Muscle of leg (tissue), 11 donors: Measurements from ENCODE around the gene TMEM135. TPM values are rescaled to one million over a fixed set of nuclear protein-coding genes. Genes with fewer than 3 reads are reported as not detected.

Experiments
- DNase-seq: peaks from one replicate; pipeline ENCODE4 v3.0.0; 2013
- H3K27ac ChIP-seq: one replicate; pipeline ENCODE4 v1.5.1; 2013; ENCODE audit warnings: mild to moderate bottlenecking, low read length, control low read depth
- H3K27me3 ChIP-seq: one replicate; pipeline ENCODE4 v1.6.1; 2013; ENCODE audit warnings: low read length; ENCODE audit not compliant: control insufficient read depth, insufficient read depth
- H3K36me3 ChIP-seq: one replicate; pipeline ENCODE4 v1.6.1; 2013; ENCODE audit warnings: low read length; ENCODE audit not compliant: control insufficient read depth, insufficient read depth
- H3K4me1 ChIP-seq: one replicate; pipeline ENCODE4 v1.6.1; 2013; ENCODE audit warnings: low read length; ENCODE audit not compliant: control insufficient read depth, insufficient read depth
- H3K4me3 ChIP-seq: one replicate; pipeline ENCODE4 v1.5.1; 2013; ENCODE audit warnings: low read length, control low read depth
- H3K9me3 ChIP-seq: replicated peaks from 2 replicates; pipeline ENCODE4 v1.6.1; 2013; ENCODE audit warnings: low read depth, low read length; ENCODE audit not compliant: control insufficient read depth
- WGBS: methylation state at CpG from one replicate; pipeline ENCODE4 v1.1.5; 2013; ENCODE audit warnings: missing lambda C conversion rate; ENCODE audit not compliant: insufficient coverage; 5-methylcytosine and 5-hydroxymethylcytosine counted together
- polyA plus RNA-seq, 8 donors: library from polyadenylated mRNA; unstranded; fragments of 120-200 nt; gene quantifications; one replicate each; pipeline versions ENCODE4 v1.2.1 to v1.2.3, GENCODE V29; 2013; ENCODE audit warnings: inconsistent platforms in 1 of 8, low replicate concordance in 1 of 8; ENCODE audit not compliant: insufficient read length in 8 of 8, insufficient read depth in 1 of 8
- total RNA-seq: library from RNA; stranded (reverse); fragments of 120-200 nt; gene quantifications from one replicate; pipeline ENCODE4 v1.2.4, GENCODE V29; 2013

The TMEM135 gene
- total and polyA plus RNA-seq, 9 donors, result 10.5 to 21.1 (median 14.9) TPM

DNA sequence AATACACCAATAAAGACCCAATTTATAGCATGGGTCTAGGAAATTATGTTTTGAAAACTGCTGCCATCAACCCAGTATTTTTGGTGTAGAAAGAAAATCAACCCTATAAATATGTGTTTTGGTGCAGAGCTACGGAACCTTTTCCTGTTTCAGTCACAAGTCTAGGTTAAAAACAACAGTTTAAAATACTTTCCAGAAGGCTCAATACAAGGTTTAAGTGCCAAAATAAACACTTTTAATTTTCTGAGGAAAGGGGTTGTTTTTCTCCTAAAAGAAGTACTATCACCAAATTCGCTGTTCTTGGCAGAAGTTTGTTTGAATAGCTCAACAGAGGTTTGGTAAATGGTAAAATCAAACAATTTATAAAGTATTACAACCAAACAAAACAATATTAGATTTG lies 201.3 kb downstream of the TMEM135 start:
- Histone ChIP-seq H3K4me3 (no peak overlapping the region), H3K36me3 (no peaks in the 10 kb centered on the region), H3K27me3 (no peaks in the 10 kb centered on the region), H3K4me1 (no peaks in the 10 kb centered on the region), H3K9me3 (no peaks in the 10 kb centered on the region), H3K27ac (no peak overlapping the region)
- DNase-seq, result peak; percentile 29
- no CpG with 5 or more reads among the region's 2 CpGs for WGBS

- H3K4me1 ChIP-seq, result no peaks in the 10 kb centered on the region
- no peaks in the 10 kb centered on the region for H3K27me3 ChIP-seq
- H3K36me3 ChIP-seq, result no peaks in the 10 kb centered on the region
- no peak overlapping the region for H3K4me3 ChIP-seq
- no peak overlapping the region for H3K27ac ChIP-seq
- H3K9me3 ChIP-seq, result no peaks in the 10 kb centered on the region
- WGBS, result no CpG with 5 or more reads among the region's 1 CpG
- no peak for DNase-seq
Observed at GRCh38 chr11:87239531-87239930, 201.8 kb downstream of the TMEM135 start.

DNA sequence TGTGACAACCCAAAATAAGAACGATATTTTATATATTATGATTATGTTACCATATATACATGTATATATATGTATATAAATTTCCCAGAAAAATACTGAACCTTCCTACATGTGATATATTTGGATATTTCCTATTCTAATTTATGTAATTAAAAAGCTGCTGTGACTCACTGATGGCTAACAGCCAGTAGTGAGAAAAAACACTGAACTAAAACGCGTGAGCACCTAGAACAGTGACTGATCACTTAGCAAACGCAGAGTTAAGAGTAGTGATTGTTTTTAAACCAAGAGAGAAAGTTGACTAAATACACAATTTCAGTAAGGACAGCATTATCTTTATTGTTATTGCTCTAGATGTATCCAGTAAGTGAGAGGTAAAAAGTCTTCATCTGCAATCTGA lies 213.8 kb downstream of the TMEM135 start:
- Histone ChIP-seq H3K36me3 (no peaks in the 10 kb centered on the region), H3K27ac (no peak overlapping the region), H3K4me3 (no peak overlapping the region), H3K9me3 (no peaks in the 10 kb centered on the region), H3K27me3 (no peaks in the 10 kb centered on the region), H3K4me1 (peaks cover 2% of the 10 kb centered on the region)
- WGBS, result no CpG with 5 or more reads among the region's 4 CpGs
- DNase-seq, result no peak

DNA sequence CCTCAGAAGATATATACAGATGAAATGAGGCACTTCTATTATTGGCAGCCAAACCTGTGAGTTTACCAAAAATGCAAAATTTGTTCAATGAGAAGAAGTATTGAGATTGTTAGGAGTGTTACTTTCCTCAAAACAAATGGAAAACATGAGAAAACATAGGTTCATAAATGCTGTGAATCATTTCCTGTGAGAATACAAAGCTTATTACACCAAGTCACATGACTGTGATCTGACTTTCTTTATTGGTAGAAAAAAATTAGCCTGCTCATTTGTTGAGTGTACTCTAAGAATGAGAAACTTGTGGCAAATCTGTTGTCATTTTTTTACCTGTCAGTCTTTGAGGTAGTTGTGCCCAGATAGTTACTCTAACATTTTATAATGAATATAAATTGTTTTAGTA lies 215.1 kb downstream of the TMEM135 start:
- DNase-seq, result peak; percentile 22
- H3K4me1 ChIP-seq, result peaks cover 2% of the 10 kb centered on the region
- H3K27ac ChIP-seq, result no peak overlapping the region
- H3K36me3 ChIP-seq, result no peaks in the 10 kb centered on the region
- H3K4me3 ChIP-seq, result no peak overlapping the region
- no peaks in the 10 kb centered on the region for H3K27me3 ChIP-seq
- H3K9me3 ChIP-seq, result no peaks in the 10 kb centered on the region

DNA sequence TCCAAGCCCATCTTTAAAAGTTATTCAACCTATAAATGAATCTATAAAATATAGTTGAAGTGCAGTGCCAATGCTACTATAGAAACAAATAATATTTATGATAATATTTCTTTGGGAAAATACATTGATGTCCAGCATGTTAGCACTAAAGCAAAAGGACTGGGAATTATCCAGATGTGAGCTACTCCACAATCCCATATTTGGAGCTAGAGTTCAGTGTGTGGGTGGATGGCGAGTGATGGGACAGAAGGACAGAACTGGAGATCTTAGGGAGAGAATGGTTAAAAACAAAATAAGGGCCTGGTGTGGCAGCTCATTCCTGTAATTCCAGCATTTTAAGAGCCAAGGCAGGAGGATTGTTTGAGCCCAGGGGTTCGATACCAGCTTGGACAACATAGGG lies 216.8 kb downstream of the TMEM135 start:
- H3K4me3 ChIP-seq, result no peak overlapping the region
- no CpG with 5 or more reads among the region's 2 CpGs for WGBS
- DNase-seq, result peak; percentile 89
- H3K27me3 ChIP-seq, result no peaks in the 10 kb centered on the region
- H3K36me3 ChIP-seq, result no peaks in the 10 kb centered on the region
- peak overlapping the region; percentile 50 for H3K27ac ChIP-seq
- no peaks in the 10 kb centered on the region for H3K9me3 ChIP-seq
- H3K4me1 ChIP-seq, result peaks cover 2% of the 10 kb centered on the region

DNA sequence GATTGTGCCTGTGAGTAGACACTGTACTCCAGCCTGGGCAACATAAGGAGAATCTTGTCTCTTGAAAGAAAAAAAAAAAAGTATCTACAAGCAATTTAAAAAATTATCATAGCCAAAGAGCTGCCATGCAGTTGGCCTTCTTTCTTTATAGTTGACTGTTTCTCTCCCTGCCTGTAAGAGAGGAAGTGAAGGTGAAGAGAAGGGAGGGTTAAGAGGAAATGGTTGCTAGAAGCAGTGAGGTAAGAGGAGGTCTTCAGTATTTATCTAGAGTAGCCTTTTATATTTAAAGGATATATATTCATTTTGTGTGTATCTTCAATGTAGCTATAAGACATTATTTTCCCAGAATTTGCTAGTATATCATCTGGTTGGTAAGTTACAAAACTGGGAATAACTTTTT lies 217.9 kb downstream of the TMEM135 start:
- Histone ChIP-seq H3K9me3 (no peaks in the 10 kb centered on the region), H3K4me3 (no peak overlapping the region), H3K27ac (no peak overlapping the region), H3K4me1 (peaks cover 2% of the 10 kb centered on the region), H3K27me3 (no peaks in the 10 kb centered on the region), H3K36me3 (no peaks in the 10 kb centered on the region)
- no peak for DNase-seq

DNA sequence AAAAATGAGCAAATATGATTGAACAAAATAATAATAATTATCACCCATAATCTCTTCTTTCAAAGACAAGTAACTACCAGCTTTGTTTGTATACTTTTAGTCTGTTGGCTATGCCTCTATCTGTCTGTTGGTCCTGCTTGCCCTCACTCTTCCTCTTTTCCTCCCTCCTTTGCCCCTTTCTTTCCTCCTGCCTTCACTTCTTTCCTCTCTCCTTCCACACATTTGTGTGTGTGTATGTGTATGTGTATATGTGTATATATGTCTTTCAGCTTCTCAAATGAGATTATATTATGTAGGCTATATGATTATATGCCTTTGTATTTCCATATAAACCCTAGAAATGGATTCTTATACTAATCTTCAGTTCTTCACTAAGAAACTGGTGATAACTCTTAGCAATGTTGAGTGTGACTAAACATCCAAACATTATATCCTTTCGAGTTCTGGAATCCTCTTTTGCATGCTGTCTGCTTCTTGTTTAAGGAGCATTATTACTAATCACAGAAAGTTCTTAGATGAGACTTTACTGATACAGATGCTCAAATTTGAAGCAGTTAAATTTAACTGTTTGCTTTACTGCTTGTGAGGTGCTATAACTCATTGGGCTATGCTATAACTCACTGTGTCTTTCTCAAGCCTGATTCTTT lies 219.1 kb downstream of the TMEM135 start:
- H3K36me3 ChIP-seq, result no peaks in the 10 kb centered on the region
- H3K4me1 ChIP-seq, result peaks cover 2% of the 10 kb centered on the region
- no peak for DNase-seq
- no peaks in the 10 kb centered on the region for H3K27me3 ChIP-seq
- no peak overlapping the region for H3K27ac ChIP-seq
- H3K9me3 ChIP-seq, result no peaks in the 10 kb centered on the region
- H3K4me3 ChIP-seq, result no peak overlapping the region
- no CpG with 5 or more reads among the region's 1 CpG for WGBS

DNA sequence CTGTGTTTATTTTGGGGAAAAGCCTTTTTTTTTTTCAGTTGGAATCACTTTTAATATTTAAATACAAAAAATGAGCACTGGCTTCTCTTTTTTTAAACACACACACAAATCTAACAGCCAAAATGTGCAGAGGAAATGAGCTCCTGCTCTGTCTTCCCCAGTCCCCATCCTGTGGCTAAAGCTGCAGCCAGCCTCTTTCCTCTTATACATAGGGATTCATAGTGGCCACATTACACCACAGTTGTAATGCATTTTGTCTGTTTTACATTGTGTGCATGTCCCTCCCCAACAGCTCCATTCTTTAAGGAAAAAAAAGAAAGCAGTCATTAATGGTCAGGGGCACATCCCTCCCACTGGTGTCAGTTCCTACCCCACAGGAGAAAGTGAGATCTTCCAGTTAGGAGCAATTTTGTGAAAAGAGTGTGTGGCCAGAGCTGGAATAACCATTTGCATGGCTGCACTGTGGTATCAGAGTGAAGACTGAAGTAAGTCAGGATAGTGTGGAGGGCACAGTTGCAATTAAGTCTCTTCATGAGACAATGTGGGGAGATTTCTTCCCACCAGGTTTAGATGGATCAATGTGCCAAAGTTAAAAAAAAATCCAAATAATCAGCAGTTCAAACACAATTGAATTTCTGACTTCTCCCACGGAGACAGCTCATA lies 220.6 kb downstream of the TMEM135 start:
- Histone ChIP-seq H3K27me3 (no peaks in the 10 kb centered on the region), H3K4me3 (no peak overlapping the region), H3K27ac (no peak overlapping the region), H3K9me3 (no peaks in the 10 kb centered on the region), H3K4me1 (peaks cover 2% of the 10 kb centered on the region), H3K36me3 (no peaks in the 10 kb centered on the region)
- 88% methylated on average over 1 of the region's 1 CpG for whole genome bisulfite sequencing
- DNase-seq, result peak; percentile 28

DNA sequence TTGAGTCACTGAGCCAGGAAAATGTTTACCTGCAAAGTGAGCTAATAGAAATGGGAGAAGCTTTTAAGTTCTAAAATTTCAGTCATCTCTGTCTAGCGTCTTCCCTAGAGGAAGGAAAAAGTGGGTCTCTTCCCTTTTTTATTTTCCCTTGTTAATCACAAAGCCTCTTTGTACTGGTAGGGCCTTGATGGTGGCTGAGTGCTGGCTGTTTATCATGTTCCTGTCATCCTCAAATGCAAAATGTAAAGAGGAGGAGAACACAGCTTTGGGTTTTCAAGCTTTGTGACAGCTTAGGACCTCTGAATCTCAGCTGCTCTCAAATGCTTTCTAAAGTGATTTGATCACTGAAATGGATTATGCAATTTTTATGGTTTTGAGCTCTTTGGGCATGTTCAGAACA lies 222.0 kb downstream of the TMEM135 start:
- no peak overlapping the region for H3K4me3 ChIP-seq
- no peaks in the 10 kb centered on the region for H3K36me3 ChIP-seq
- no peaks in the 10 kb centered on the region for H3K9me3 ChIP-seq
- DNase-seq, result peak; percentile 16
- no peak overlapping the region for H3K27ac ChIP-seq
- H3K27me3 ChIP-seq, result no peaks in the 10 kb centered on the region
- peaks cover under 1% of the 10 kb centered on the region for H3K4me1 ChIP-seq
- WGBS, result no CpG with 5 or more reads among the region's 1 CpG

GRCh38 chr11:87260811-87261210 lies 223.1 kb downstream of the TMEM135 start:
- WGBS, result no CpG with 5 or more reads among the region's 3 CpGs
- Histone ChIP-seq H3K27me3 (no peaks in the 10 kb centered on the region), H3K4me3 (no peak overlapping the region), H3K27ac (no peak overlapping the region), H3K9me3 (no peaks in the 10 kb centered on the region), H3K4me1 (no peaks in the 10 kb centered on the region), H3K36me3 (no peaks in the 10 kb centered on the region)
- DNase-seq, result peak; percentile 15
